GM12878 (cell line): ENCODE measurements around the gene TIPIN. TPM values are rescaled to one million over a fixed set of nuclear protein-coding genes. Genes with fewer than 3 reads are reported as not detected.
A peak's percentile ranks its signal among the peaks of the same experiment; 100 is the strongest.

Source experiments
- ATAC-seq: fragments of 200-7000 bp; cut with Tn5 transposase; 3 replicates; pipeline ENCODE4 v1.9.1; 2020; ENCODE audit warnings: mild to moderate bottlenecking, moderate library complexity
- BruUV-seq: library from RNA; stranded (reverse); fragments of 400-500 nt; replicated peaks from 2 replicates; lab custom pipeline; 2021; lab: Mats Ljungman, UMichigan
- CTCF ChIA-PET: fragments of 300-600 bp; sonication (Branson Sonifier 250); formaldehyde crosslinking; extraction: SDS; loops from one replicate; lab custom pipeline; 2021; ENCODE audit warnings: inconsistent platforms; lab: Yijun Ruan, JAX
- POLR2A ChIA-PET: fragments of 350-600 bp; formaldehyde crosslinking; extraction: SDS; loops from one replicate; lab custom pipeline; 2021; ENCODE audit warnings: inconsistent platforms; lab: Charles Lee
- RAD21 ChIA-PET: fragments of 300-600 bp; sonication (Branson Sonifier 250); formaldehyde crosslinking; loops from one replicate; lab custom pipeline; 2023; ENCODE audit warnings: antibody characterized with exemption; ENCODE audit not compliant: unreplicated experiment; lab: Charles Lee
- SMC1A ChIA-PET: fragments of 300-600 bp; sonication (Branson Sonifier 250); formaldehyde crosslinking; loops from one replicate; lab custom pipeline; 2023; ENCODE audit not compliant: unreplicated experiment, uncharacterized antibody; lab: Charles Lee
- DNase-seq: peaks from one replicate; pipeline ENCODE4 v3.0.0-alpha.2; 2011; ENCODE audit warnings: low read depth, low spot score
- FAIRE-seq: peaks from 3 replicates; lab custom pipeline; 2011; peaks lifted over from hg19 to GRCh38; lab: Jason Lieb, UNC
- H2AFZ ChIP-seq: 2 replicates; pipeline ENCODE4 v1.6.0; 2011; ENCODE audit warnings: low read depth, low read length, control low read depth; ENCODE audit not compliant: control insufficient read depth
- H3K27ac ChIP-seq: 2 replicates; pipeline ENCODE4 v1.5.1; 2011; ENCODE audit warnings: control low read depth; ENCODE audit not compliant: control insufficient read depth, insufficient read depth
- H3K27me3 ChIP-seq, 2 experiments: replicated peaks in 1 of 2; 2 replicates each; pipeline versions ENCODE4 v1.6.0 to v1.6.1; 2011; ENCODE audit warnings: low read length in 1 of 2; ENCODE audit not compliant: control insufficient read depth in 2 of 2, insufficient read depth in 2 of 2
- H3K36me3 ChIP-seq, 2 experiments: 2 replicates each; pipeline ENCODE4 v1.5.1; 2011; ENCODE audit warnings: low read length in 1 of 2; ENCODE audit not compliant: control insufficient read depth in 2 of 2, insufficient read depth in 2 of 2
- H3K4me1 ChIP-seq: 2 replicates; pipeline ENCODE4 v1.6.1; 2011; ENCODE audit warnings: mild to moderate bottlenecking, low read length, moderate library complexity, mixed read lengths; ENCODE audit not compliant: control insufficient read depth, insufficient read depth
- H3K4me2 ChIP-seq: 2 replicates; pipeline ENCODE4 v1.6.0; 2011; ENCODE audit warnings: control low read depth; ENCODE audit not compliant: control insufficient read depth, insufficient read depth
- H3K4me3 ChIP-seq: fragments of 200-600 bp; sonication (generic); 2 replicates; pipeline ENCODE4 v1.5.1; 2016
- H3K79me2 ChIP-seq: 2 replicates; pipeline ENCODE4 v1.6.0; 2011; ENCODE audit warnings: low read length; ENCODE audit not compliant: control insufficient read depth, insufficient read depth
- H3K9ac ChIP-seq: 2 replicates; pipeline ENCODE4 v1.8.0; 2011; ENCODE audit warnings: low read length, control low read depth, mixed read lengths; ENCODE audit not compliant: control insufficient read depth, insufficient read depth
- H3K9me3 ChIP-seq: replicated peaks from 3 replicates; pipeline ENCODE4 v1.5.1; 2011; ENCODE audit warnings: mild to moderate bottlenecking, low read length; ENCODE audit not compliant: control insufficient read depth, insufficient read depth
- H4K20me1 ChIP-seq: 2 replicates; pipeline ENCODE4 v1.6.0; 2011; ENCODE audit not compliant: control insufficient read depth, insufficient read depth
- CREM ChIP-seq: IDR thresholded peaks from 2 replicates; pipeline ENCODE4 v1.6.1; 2014; ENCODE audit warnings: antibody characterized with exemption, low read depth
- NFYB ChIP-seq: IDR thresholded peaks from 2 replicates; pipeline ENCODE4 v1.6.1; 2011; ENCODE audit warnings: low read depth, mild to moderate bottlenecking, low read length, improper control_type of control experiment, moderate library complexity; ENCODE audit not compliant: insufficient read depth
- RCOR1 ChIP-seq: conservative IDR thresholded peaks from 2 replicates; pipeline ENCODE4 v1.6.1; 2012; ENCODE audit warnings: low read depth, low read length, improper control_type of control experiment
- TARDBP ChIP-seq: IDR thresholded peaks from 2 replicates; pipeline ENCODE4 v1.6.1; 2016; ENCODE audit warnings: borderline replicate concordance
- YBX1 ChIP-seq: fragments of 450-650 bp; IDR thresholded peaks from 2 replicates; pipeline ENCODE4 v1.6.1; 2016; ENCODE audit warnings: antibody characterized with exemption
- WGBS: methylation state at CpG from one replicate; pipeline ENCODE4 v1.1.6; 2016; ENCODE audit warnings: low lambda C conversion rate; ENCODE audit not compliant: insufficient replicate concordance, insufficient coverage; ENCODE audit errors: missing lambda C conversion rate; 5-methylcytosine and 5-hydroxymethylcytosine counted together
- in situ Hi-C: fragments of 300-500 bp; cut with MboI; formaldehyde crosslinking; loops from 9 replicates; pipeline ENCODE4 v1.14.3; 2018; ENCODE audit warnings: mixed read lengths
- intact Hi-C: fragments of 100-400 bp; cut with micrococcal nuclease; formaldehyde crosslinking; loops from one replicate; pipeline ENCODE4 v1.14.2; 2022; ENCODE audit not compliant: unreplicated experiment
- polyA plus RNA-seq, 11 experiments: library from polyadenylated mRNA; depleted of rRNA in 4 of 11; unstranded in 6 of 11; stranded (reverse) in 5 of 11; fragments of >200 nt; fragmentation: Nextera tagmentation in 4 of 11; fragmentation: Illumina TruSeq in 1 of 11; extraction: Ambion mirVana in 4 of 11; extraction: Trizol in 1 of 11; gene quantifications; 1 replicate in 1 of 11; 2 replicates in 10 of 11; pipeline versions ENCODE4 v1.2.1 to v1.2.3, GENCODE V29; 2011 to 2016; ENCODE audit warnings: inconsistent platforms in 2 of 11, missing spikeins in 2 of 11, low read depth in 1 of 11
- total RNA-seq, 4 experiments: library from RNA; depleted of rRNA in 3 of 4; stranded (reverse); fragments of >200 nt in 3 of 4; fragmentation: Illumina TruSeq in 1 of 4; extraction: Trizol in 1 of 4; gene quantifications; 2 replicates each; pipeline versions ENCODE4 v1.2.1 to v1.2.3, GENCODE V29; 2013 to 2021
- TF ChIP-seq, protein P1 (sequence below): fragments of 450-650 bp; IDR thresholded peaks from 2 replicates; pipeline ENCODE4 v1.6.1; 2016; ENCODE audit warnings: mild to moderate bottlenecking
- TF ChIP-seq, protein P2 (sequence below): fragments of 450-650 bp; IDR thresholded peaks from 2 replicates; pipeline ENCODE4 v1.6.1; 2017; ENCODE audit warnings: antibody characterized with exemption, mild to moderate bottlenecking, moderate library complexity
- TF ChIP-seq, protein P3 (sequence below): fragments of 450-650 bp; IDR thresholded peaks from 2 replicates; pipeline ENCODE4 v1.6.1; 2017; ENCODE audit warnings: borderline replicate concordance
- TF ChIP-seq, protein P4 (sequence below): fragments of 450-650 bp; formaldehyde crosslinking; IDR thresholded peaks from 2 replicates; pipeline ENCODE4 v1.4.0; 2020; ENCODE audit warnings: mild to moderate bottlenecking, moderate library complexity

Gene TIPIN
- total and polyA plus RNA-seq, 10 of the 15 experiments (the other 5 are each of a cell fraction or from before 2014, with no cell fraction given), result 21.1 to 69.2 (median 47.0) TPM

DNA sequence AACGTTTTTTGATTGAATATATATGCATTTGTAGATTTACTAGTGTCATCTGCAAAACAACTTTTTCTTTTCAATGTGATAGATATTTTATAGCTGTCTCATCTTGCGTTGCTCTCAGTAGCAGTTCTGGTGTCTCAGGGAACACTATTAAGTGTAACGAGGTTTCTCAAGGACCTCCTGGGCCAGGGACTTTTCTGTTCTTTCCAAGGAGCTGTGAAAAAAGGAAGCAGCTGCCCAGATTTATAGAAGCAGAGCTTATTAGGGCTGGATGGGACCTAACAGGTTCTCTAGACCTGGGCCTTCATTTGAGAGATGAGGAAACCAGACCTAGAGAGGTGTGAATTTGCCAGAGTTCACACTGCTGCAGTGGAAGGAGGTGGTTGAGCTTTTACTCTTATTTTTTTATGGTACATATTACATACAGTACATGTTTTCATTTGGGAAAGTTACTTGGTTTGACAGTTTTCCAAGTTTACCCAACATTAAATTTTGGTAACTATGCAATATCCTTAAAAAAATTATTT lies 46.3 kb upstream of the TIPIN start (continued):
- TF ChIP-seq, protein P1, sequence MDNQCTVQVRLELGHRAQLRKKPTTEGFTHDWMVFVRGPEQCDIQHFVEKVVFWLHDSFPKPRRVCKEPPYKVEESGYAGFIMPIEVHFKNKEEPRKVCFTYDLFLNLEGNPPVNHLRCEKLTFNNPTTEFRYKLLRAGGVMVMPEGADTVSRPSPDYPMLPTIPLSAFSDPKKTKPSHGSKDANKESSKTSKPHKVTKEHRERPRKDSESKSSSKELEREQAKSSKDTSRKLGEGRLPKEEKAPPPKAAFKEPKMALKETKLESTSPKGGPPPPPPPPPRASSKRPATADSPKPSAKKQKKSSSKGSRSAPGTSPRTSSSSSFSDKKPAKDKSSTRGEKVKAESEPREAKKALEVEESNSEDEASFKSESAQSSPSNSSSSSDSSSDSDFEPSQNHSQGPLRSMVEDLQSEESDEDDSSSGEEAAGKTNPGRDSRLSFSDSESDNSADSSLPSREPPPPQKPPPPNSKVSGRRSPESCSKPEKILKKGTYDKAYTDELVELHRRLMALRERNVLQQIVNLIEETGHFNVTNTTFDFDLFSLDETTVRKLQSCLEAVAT, result 0 out of 2 replicates have a peak, but pooled peaks have one; percentile 12
- TF ChIP-seq RCOR1 (no peak), CREM (no peak)

DNA sequence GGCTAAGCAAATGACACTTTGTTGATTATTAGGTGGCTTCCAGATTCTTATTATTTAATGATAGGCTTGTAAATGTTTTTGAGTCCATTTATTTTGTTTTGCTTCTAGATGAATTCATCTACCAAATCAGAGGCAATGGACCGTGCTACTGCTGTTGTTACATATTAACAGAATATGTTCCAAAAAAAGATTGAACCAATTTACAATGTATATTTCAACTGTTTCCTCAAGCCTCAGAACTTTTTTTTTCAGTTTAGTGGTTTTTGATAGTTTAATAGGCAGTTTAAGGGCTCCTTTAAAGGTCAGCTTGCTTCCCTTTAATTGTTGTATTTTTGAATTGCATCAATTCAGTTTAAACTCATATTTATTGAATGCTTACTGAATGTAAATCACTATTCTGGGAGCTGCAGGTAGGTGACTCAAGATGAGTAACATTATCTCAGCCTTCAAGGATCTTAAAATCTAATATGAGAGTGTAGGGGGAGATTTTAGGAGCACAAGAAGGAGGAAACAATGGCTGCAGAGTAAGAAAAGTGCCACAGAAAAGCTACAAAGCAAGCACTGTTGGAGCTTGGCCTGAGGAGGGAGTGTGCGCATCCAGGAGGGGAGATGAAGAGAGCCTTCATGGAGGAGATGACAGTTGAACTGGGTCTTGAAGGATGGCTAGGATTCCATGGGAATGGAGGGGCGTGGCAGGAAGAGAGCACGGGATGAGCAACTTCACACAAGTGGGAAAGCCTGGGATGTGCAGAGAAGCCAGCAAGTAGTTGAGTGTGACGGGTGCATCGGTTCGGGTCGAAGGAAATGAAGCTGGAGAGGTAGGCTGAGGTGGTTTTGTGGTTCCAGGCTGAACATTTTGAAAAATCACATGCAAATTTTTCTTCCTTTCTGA lies 44.9 kb upstream of the TIPIN start:
- BruUV-seq, result no TSS peak
- intact Hi-C loops (no loop called here), in situ Hi-C loops (no loop called here)
- ChIA-PET SMC1A (interaction anchor here (0.7 to 8.2 kb wide), 13 partner anchors 9 to 123 kb away, joined by 3 to 95 read pairs (median 4); partner anchors contain the start of gene MAP2K1), RAD21 (interaction anchor here (0.9 to 7.6 kb wide), 9 partner anchors 10 to 98 kb away, joined by 3 to 119 read pairs (median 8); partner anchors contain the start of genes MAP2K1 and TIPIN), POLR2A (interaction anchor here (0.6 to 7.6 kb wide), 5 partner anchors 11 to 95 kb away, joined by 3 to 120 read pairs (median 21); partner anchors contain the start of gene MAP2K1), CTCF (interaction anchor here (0.6 to 6.0 kb wide), 5 partner anchors 12 to 98 kb away, joined by 3 to 69 read pairs (median 4); partner anchors contain the start of gene SNAPC5)
- 13% methylated on average over 8 of the region's 8 CpGs for WGBS
- DNase-seq (no peak), ATAC-seq (peak; percentile 72), FAIRE-seq (peak; percentile 95)
- Histone ChIP-seq H3K4me3 (peak overlapping the region; percentile 64; the same call in 1 of the 2 replicates), H3K27ac (peak overlapping the region; percentile 74; the same call in 1 of the 2 replicates), H3K4me2 (peak overlapping the region; percentile 57), H3K27me3 (no peaks in the 10 kb centered on the region), H3K79me2 (peaks cover 93% of the 10 kb centered on the region), H3K4me1 (peaks cover 55% of the 10 kb centered on the region), H2AFZ (no peak overlapping the region), H3K9ac (no peak overlapping the region), H3K9me3 (no peaks in the 10 kb centered on the region), H4K20me1 (no peaks in the 10 kb centered on the region), H3K36me3 (peaks cover 2 to 10% of the 10 kb centered on the region in 2 experiments)
- TF ChIP-seq NFYB (no peak), TARDBP (no peak), YBX1 (no peak)
- TF ChIP-seq, protein P2, sequence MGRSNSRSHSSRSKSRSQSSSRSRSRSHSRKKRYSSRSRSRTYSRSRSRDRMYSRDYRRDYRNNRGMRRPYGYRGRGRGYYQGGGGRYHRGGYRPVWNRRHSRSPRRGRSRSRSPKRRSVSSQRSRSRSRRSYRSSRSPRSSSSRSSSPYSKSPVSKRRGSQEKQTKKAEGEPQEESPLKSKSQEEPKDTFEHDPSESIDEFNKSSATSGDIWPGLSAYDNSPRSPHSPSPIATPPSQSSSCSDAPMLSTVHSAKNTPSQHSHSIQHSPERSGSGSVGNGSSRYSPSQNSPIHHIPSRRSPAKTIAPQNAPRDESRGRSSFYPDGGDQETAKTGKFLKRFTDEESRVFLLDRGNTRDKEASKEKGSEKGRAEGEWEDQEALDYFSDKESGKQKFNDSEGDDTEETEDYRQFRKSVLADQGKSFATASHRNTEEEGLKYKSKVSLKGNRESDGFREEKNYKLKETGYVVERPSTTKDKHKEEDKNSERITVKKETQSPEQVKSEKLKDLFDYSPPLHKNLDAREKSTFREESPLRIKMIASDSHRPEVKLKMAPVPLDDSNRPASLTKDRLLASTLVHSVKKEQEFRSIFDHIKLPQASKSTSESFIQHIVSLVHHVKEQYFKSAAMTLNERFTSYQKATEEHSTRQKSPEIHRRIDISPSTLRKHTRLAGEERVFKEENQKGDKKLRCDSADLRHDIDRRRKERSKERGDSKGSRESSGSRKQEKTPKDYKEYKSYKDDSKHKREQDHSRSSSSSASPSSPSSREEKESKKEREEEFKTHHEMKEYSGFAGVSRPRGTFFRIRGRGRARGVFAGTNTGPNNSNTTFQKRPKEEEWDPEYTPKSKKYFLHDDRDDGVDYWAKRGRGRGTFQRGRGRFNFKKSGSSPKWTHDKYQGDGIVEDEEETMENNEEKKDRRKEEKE, result no peak
- TF ChIP-seq, protein P3, sequence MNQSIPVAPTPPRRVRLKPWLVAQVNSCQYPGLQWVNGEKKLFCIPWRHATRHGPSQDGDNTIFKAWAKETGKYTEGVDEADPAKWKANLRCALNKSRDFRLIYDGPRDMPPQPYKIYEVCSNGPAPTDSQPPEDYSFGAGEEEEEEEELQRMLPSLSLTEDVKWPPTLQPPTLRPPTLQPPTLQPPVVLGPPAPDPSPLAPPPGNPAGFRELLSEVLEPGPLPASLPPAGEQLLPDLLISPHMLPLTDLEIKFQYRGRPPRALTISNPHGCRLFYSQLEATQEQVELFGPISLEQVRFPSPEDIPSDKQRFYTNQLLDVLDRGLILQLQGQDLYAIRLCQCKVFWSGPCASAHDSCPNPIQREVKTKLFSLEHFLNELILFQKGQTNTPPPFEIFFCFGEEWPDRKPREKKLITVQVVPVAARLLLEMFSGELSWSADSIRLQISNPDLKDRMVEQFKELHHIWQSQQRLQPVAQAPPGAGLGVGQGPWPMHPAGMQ, result no peak
- TF ChIP-seq, protein P4, sequence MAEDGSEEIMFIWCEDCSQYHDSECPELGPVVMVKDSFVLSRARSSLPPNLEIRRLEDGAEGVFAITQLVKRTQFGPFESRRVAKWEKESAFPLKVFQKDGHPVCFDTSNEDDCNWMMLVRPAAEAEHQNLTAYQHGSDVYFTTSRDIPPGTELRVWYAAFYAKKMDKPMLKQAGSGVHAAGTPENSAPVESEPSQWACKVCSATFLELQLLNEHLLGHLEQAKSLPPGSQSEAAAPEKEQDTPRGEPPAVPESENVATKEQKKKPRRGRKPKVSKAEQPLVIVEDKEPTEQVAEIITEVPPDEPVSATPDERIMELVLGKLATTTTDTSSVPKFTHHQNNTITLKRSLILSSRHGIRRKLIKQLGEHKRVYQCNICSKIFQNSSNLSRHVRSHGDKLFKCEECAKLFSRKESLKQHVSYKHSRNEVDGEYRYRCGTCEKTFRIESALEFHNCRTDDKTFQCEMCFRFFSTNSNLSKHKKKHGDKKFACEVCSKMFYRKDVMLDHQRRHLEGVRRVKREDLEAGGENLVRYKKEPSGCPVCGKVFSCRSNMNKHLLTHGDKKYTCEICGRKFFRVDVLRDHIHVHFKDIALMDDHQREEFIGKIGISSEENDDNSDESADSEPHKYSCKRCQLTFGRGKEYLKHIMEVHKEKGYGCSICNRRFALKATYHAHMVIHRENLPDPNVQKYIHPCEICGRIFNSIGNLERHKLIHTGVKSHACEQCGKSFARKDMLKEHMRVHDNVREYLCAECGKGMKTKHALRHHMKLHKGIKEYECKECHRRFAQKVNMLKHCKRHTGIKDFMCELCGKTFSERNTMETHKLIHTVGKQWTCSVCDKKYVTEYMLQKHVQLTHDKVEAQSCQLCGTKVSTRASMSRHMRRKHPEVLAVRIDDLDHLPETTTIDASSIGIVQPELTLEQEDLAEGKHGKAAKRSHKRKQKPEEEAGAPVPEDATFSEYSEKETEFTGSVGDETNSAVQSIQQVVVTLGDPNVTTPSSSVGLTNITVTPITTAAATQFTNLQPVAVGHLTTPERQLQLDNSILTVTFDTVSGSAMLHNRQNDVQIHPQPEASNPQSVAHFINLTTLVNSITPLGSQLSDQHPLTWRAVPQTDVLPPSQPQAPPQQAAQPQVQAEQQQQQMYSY (CRISPR knock-in tag), result no peak
